ENCODE measurements around the gene MRC1. TPM values are rescaled to one million over a fixed set of nuclear protein-coding genes. Genes with fewer than 3 reads are reported as not detected.

MRC1 gene
- polyA plus RNA-seq, 3 donors = 0.11 to 0.41 (median 0.34) TPM

GRCh38 chr10:17784688-17785087 is 24.5 kb upstream of the MRC1 start:
- no peak overlapping the region for H3K9ac ChIP-seq (ENCODE audit: insufficient read depth, low read length, poor library complexity, severe bottlenecking)
- DNase-seq = peak in 2 of 3 donors; percentile 23 to 62
- Mint-ChIP-seq H3K27ac (peak overlapping the region; percentile 73 to 95 (median 91)), H3K27me3 (ENCODE audit: low read depth in 3 of 3) (peaks cover 1 to 8% (median 3%) of the 10 kb centered on the region in 3 donors), H3K4me3 (peak overlapping the region in 1 of 2 donors; percentile 39), H3K36me3 (no peaks in the 10 kb centered on the region), H3K9me3 (no peaks in the 10 kb centered on the region), H3K4me1 (peaks cover 47% of the 10 kb centered on the region)
- intact Hi-C loops (cut with micrococcal nuclease) = loop anchor here in 1 of 2 donors (10.0 kb wide), 1 partner anchor 50 kb away; no protein-coding TSS in a partner anchor
- H3K27ac ChIP-seq (ENCODE audit: low read depth in 1 of 2, low read length in 2 of 2) = peak overlapping the region in 1 of 2 donors; percentile 67
- no peaks in the 10 kb centered on the region for H4K20me1 ChIP-seq (ENCODE audit: insufficient read depth, low read length)
- H3K4me3 ChIP-seq (replicated peaks in 1 of 3; ENCODE audit: low read depth in 2 of 3, low read length in 3 of 3) = peak overlapping the region in 1 of 3 experiments; percentile 23
- no peaks in the 10 kb centered on the region for H3K27me3 ChIP-seq (ENCODE audit: control insufficient read depth in 2 of 2, insufficient read depth in 2 of 2, low read length in 2 of 2)
- no peaks in the 10 kb centered on the region for H3K9me3 ChIP-seq (replicated peaks in 1 of 2; ENCODE audit: control insufficient read depth in 1 of 2, insufficient read depth in 1 of 2, low read length in 2 of 2)
- 12% methylated on average over 3 of the region's 3 CpGs for WGBS (ENCODE audit: insufficient coverage)
- peaks cover 39 to 42% of the 10 kb centered on the region in 2 donors for H3K4me1 ChIP-seq (ENCODE audit: control insufficient read depth in 1 of 2, insufficient read depth in 2 of 2, low read length in 2 of 2)
- no peaks in the 10 kb centered on the region for H3K79me2 ChIP-seq (ENCODE audit: insufficient read depth, low read length)
- no peak overlapping the region for H2AFZ ChIP-seq (ENCODE audit: insufficient read depth, low read depth, low read length, poor library complexity, severe bottlenecking)
- H3K36me3 ChIP-seq (replicated peaks in 1 of 2; ENCODE audit: control insufficient read depth in 1 of 2, insufficient read depth in 2 of 2, low read length in 2 of 2) = no peaks in the 10 kb centered on the region
- TF ChIP-seq CTCF (IDR thresholded peaks at IDR 0.05) = no peak
- H3K4me2 ChIP-seq (replicated peaks; ENCODE audit: extremely low read depth, low read length, poor library complexity, severe bottlenecking) = peak overlapping the region; percentile 43

GRCh38 chr10:17785276-17785930 is 23.7 kb upstream of the MRC1 start:
- Histone ChIP-seq H3K4me3 (replicated peaks in 1 of 3; ENCODE audit: low read depth in 2 of 3, low read length in 3 of 3) (peak overlapping the region in 1 of 3 experiments; percentile 23), H3K79me2 (ENCODE audit: insufficient read depth, low read length) (no peaks in the 10 kb centered on the region), H3K4me1 (ENCODE audit: control insufficient read depth in 1 of 2, insufficient read depth in 2 of 2, low read length in 2 of 2) (peaks cover 38 to 42% of the 10 kb centered on the region in 2 donors), H3K4me2 (replicated peaks; ENCODE audit: extremely low read depth, low read length, poor library complexity, severe bottlenecking) (peak overlapping the region; percentile 43), H3K27ac (ENCODE audit: low read depth in 1 of 2, low read length in 2 of 2) (peak overlapping the region in 1 of 2 donors; percentile 67), H2AFZ (ENCODE audit: insufficient read depth, low read depth, low read length, poor library complexity, severe bottlenecking) (no peak overlapping the region), H3K27me3 (ENCODE audit: control insufficient read depth in 2 of 2, insufficient read depth in 2 of 2, low read length in 2 of 2) (no peaks in the 10 kb centered on the region), H3K9ac (ENCODE audit: insufficient read depth, low read length, poor library complexity, severe bottlenecking) (no peak overlapping the region), H4K20me1 (ENCODE audit: insufficient read depth, low read length) (no peaks in the 10 kb centered on the region), H3K36me3 (replicated peaks in 1 of 2; ENCODE audit: control insufficient read depth in 1 of 2, insufficient read depth in 2 of 2, low read length in 2 of 2) (no peaks in the 10 kb centered on the region), H3K9me3 (replicated peaks in 1 of 2; ENCODE audit: control insufficient read depth in 1 of 2, insufficient read depth in 1 of 2, low read length in 2 of 2) (no peaks in the 10 kb centered on the region)
- WGBS (ENCODE audit: insufficient coverage) = no CpG with 5 or more reads among the region's 5 CpGs
- TF ChIP-seq CTCF (IDR thresholded peaks at IDR 0.05) = no peak
- intact Hi-C loops (cut with micrococcal nuclease) = loop anchor here in 1 of 2 donors (10.0 kb wide), 1 partner anchor 49 kb away; no protein-coding TSS in a partner anchor
- Mint-ChIP-seq H3K4me1 (peaks cover 46% of the 10 kb centered on the region), H3K27me3 (ENCODE audit: low read depth in 3 of 3) (peaks cover 1 to 8% (median 3%) of the 10 kb centered on the region in 3 donors), H3K4me3 (peak overlapping the region in 1 of 2 donors; percentile 39), H3K9me3 (no peaks in the 10 kb centered on the region), H3K36me3 (no peaks in the 10 kb centered on the region), H3K27ac (peak overlapping the region; percentile 81 to 95 (median 91))
- peak; percentile 73 to 94 (median 91) for DNase-seq

All from CD14-positive monocyte (primary cell).